B cell (primary cell): Measurements from ENCODE around the gene ZSCAN2. TPM values are rescaled to one million over a fixed set of nuclear protein-coding genes. Genes with fewer than 3 reads are reported as not detected.
A peak's percentile ranks its signal among the peaks of the same experiment; 100 is the strongest.

Source experiments
- ATAC-seq: fragments of 200-7000 bp; cut with Tn5 transposase; one replicate; pipeline ENCODE4 v1.10.0; 2021; ENCODE audit warnings: low read depth, mild to moderate bottlenecking, moderate number of reproducible peaks, moderate library complexity
- CTCF ChIA-PET: fragments of 350-600 bp; sonication (Branson Sonifier 250); formaldehyde crosslinking; loops from one replicate; lab custom pipeline; 2021; ENCODE audit warnings: antibody characterized with exemption, inconsistent platforms; lab: Charles Lee
- POLR2A ChIA-PET: fragments of 350-600 bp; sonication (Branson Sonifier 250); formaldehyde crosslinking; loops from one replicate; lab custom pipeline; 2021; ENCODE audit warnings: antibody characterized with exemption; lab: Charles Lee
- DNase-seq: peaks from one replicate; pipeline ENCODE4 v3.0.0; 2013
- H2AFZ ChIP-seq: 2 replicates; pipeline ENCODE4 v1.6.1; 2012; ENCODE audit warnings: mild to moderate bottlenecking, low read depth, low read length; ENCODE audit not compliant: insufficient read depth, poor library complexity, severe bottlenecking
- H3K27ac ChIP-seq, 2 donors: 1 replicate in 1 of 2; 2 replicates in 1 of 2; pipeline ENCODE4 v1.5.1; 2012 to 2013; ENCODE audit warnings: low read length in 2 of 2, mild to moderate bottlenecking in 2 of 2, moderate library complexity in 1 of 2
- H3K27me3 ChIP-seq, 4 experiments: fragments of 200-600 bp in 1 of 4; sonication (generic) in 1 of 4; replicated peaks in 1 of 4; 1 replicate in 2 of 4; 2 replicates in 2 of 4; pipeline versions ENCODE4 v1.6.1 to v1.7.0; 2013 to 2016; ENCODE audit warnings: low read length in 3 of 4, mild to moderate bottlenecking in 2 of 4, mixed read lengths in 1 of 4, moderate library complexity in 1 of 4; ENCODE audit not compliant: insufficient read depth in 4 of 4, control insufficient read depth in 3 of 4; ENCODE audit errors: control extremely low read depth in 1 of 4
- H3K36me3 ChIP-seq, 2 experiments: replicated peaks in 1 of 2; 1 replicate in 1 of 2; 2 replicates in 1 of 2; pipeline versions ENCODE4 v1.6.1 to v1.7.1; 2013; ENCODE audit warnings: low read length in 1 of 2; ENCODE audit not compliant: insufficient read depth in 2 of 2, control insufficient read depth in 1 of 2; ENCODE audit errors: control extremely low read depth in 1 of 2, extremely low read depth in 1 of 2
- H3K4me1 ChIP-seq, 2 donors: fragments of 200-600 bp in 1 of 2; sonication (generic) in 1 of 2; 1 replicate in 1 of 2; 2 replicates in 1 of 2; pipeline versions ENCODE4 v1.5.1 to v1.6.1; 2013 to 2017; ENCODE audit warnings: low read length in 2 of 2; ENCODE audit not compliant: control insufficient read depth in 2 of 2, insufficient read depth in 2 of 2
- H3K4me2 ChIP-seq: replicated peaks from 2 replicates; pipeline ENCODE3; 2012; ENCODE audit warnings: mild to moderate bottlenecking, low read depth, low read length; ENCODE audit not compliant: poor library complexity, severe bottlenecking
- H3K4me3 ChIP-seq, 5 experiments: fragments of 200-600 bp in 1 of 5; sonication (generic) in 1 of 5; 1 replicate in 3 of 5; 2 replicates in 2 of 5; pipeline versions ENCODE4 v1.5.1 to v1.7.0; 2011 to 2016; ENCODE audit warnings: low read length in 4 of 5, mild to moderate bottlenecking in 4 of 5, low read depth in 2 of 5, control low read depth in 1 of 5, moderate library complexity in 1 of 5; ENCODE audit not compliant: insufficient read depth in 1 of 5; ENCODE audit errors: control extremely low read depth in 1 of 5, extremely low read depth in 1 of 5
- H3K79me2 ChIP-seq: fragments of 200-600 bp; sonication (generic); one replicate; pipeline ENCODE4 v1.6.0; 2016; ENCODE audit warnings: low read length; ENCODE audit not compliant: control insufficient read depth, insufficient read depth
- H3K9ac ChIP-seq: fragments of 200-600 bp; sonication (generic); 2 replicates; pipeline ENCODE4 v1.6.1; 2017; ENCODE audit warnings: mild to moderate bottlenecking, low read length, moderate library complexity
- H3K9me3 ChIP-seq, 3 donors: one replicate each; pipeline versions ENCODE4 v1.6.1 to v1.7.1; 2013; ENCODE audit warnings: low read length in 2 of 3; ENCODE audit not compliant: control insufficient read depth in 2 of 3, insufficient read depth in 1 of 3; ENCODE audit errors: control extremely low read depth in 1 of 3
- H4K20me1 ChIP-seq: 2 replicates; pipeline ENCODE4 v1.6.0; 2012; ENCODE audit warnings: mild to moderate bottlenecking, low read length; ENCODE audit not compliant: insufficient read depth, control insufficient read depth, poor library complexity, severe bottlenecking
- H3K27ac Mint-ChIP-seq: one replicate; pipeline ENCODE4 v1.8.0; 2021; ENCODE audit warnings: mixed read lengths
- H3K27me3 Mint-ChIP-seq: one replicate; pipeline ENCODE4 v1.8.0; 2021; ENCODE audit warnings: mixed read lengths
- H3K4me1 Mint-ChIP-seq: one replicate; pipeline ENCODE4 v1.8.0; 2021; ENCODE audit warnings: mixed read lengths
- H3K4me3 Mint-ChIP-seq: one replicate; pipeline ENCODE4 v1.8.0; 2021; ENCODE audit warnings: mixed read lengths
- H3K9me3 Mint-ChIP-seq: one replicate; pipeline ENCODE4 v1.8.0; 2022; ENCODE audit warnings: mixed read lengths; ENCODE audit not compliant: insufficient read depth
- CTCF ChIP-seq: fragments of 200-600 bp; IDR thresholded peaks from one replicate; pipeline ENCODE4 v1.8.0; 2022; ENCODE audit warnings: antibody characterized with exemption, mild to moderate bottlenecking
- EZH2 ChIP-seq: IDR thresholded peaks from 2 replicates; pipeline ENCODE4 v1.6.1; 2012; ENCODE audit warnings: borderline replicate concordance, low read depth, mild to moderate bottlenecking, moderate library complexity, low read length; ENCODE audit not compliant: insufficient read depth, poor library complexity, severe bottlenecking
- WGBS: methylation state at CpG from one replicate; pipeline ENCODE4 v1.1.5; 2013; ENCODE audit warnings: missing lambda C conversion rate; ENCODE audit not compliant: insufficient coverage; 5-methylcytosine and 5-hydroxymethylcytosine counted together
- intact Hi-C: fragments of 100-400 bp; cut with micrococcal nuclease; formaldehyde crosslinking; loops from one replicate; pipeline ENCODE4 v1.10.0; 2022
- polyA plus RNA-seq: library from polyadenylated mRNA; depleted of rRNA; stranded (reverse); fragments of >200 nt; gene quantifications from 2 replicates; pipeline ENCODE4 v1.2.3, GENCODE V29; 2012
- total RNA-seq, 2 donors: library from RNA; stranded (reverse); fragments of 120-200 nt in 1 of 2; gene quantifications; 1 replicate in 1 of 2; 2 replicates in 1 of 2; pipeline versions ENCODE4 v1.2.3 to v1.2.4, GENCODE V29; 2013 to 2022

The ZSCAN2 gene
- total and polyA plus RNA-seq, 2 donors (not counting 1 experiment from before 2014, with no cell fraction given): 9.9 to 18.6 TPM

- Mint-ChIP-seq H3K4me3 (peak overlapping the region; percentile 83), H3K27me3 (no peaks in the 10 kb centered on the region), H3K27ac (peak overlapping the region; percentile 83), H3K4me1 (peaks cover 32% of the 10 kb centered on the region), H3K9me3 (no peaks in the 10 kb centered on the region)
- Histone ChIP-seq H3K79me2 (peaks cover 13% of the 10 kb centered on the region), H4K20me1 (no peaks in the 10 kb centered on the region), H3K4me2 (peak overlapping the region; percentile 95), H2AFZ (peak overlapping the region; percentile 95), H3K4me3 (peak overlapping the region; percentile 12 to 86 (median 63)), H3K36me3 (no peaks in the 10 kb centered on the region), H3K9ac (peak overlapping the region; percentile 76), H3K9me3 (no peaks in the 10 kb centered on the region), H3K4me1 (peaks cover 24 to 35% of the 10 kb centered on the region in 2 donors), H3K27ac (peak overlapping the region in 1 of 2 donors; percentile 30), H3K27me3 (no peaks in the 10 kb centered on the region)
- DNase-seq (no peak), ATAC-seq (no peak)
- intact Hi-C loops: loop anchor here (1.0 kb wide), 6 partner anchors 26 to 323 kb away; partner anchors contain the start of genes SEC11A and ZNF592
- 15% methylated on average over 14 of the region's 17 CpGs for WGBS
- TF ChIP-seq EZH2 (no peak), CTCF (no peak)
- POLR2A ChIA-PET: interaction anchor here (1.6 kb wide), 1 partner anchor 90 kb away, joined by 18 read pairs; no protein-coding TSS in a partner anchor
- CTCF ChIA-PET: interaction anchor here (0.9 to 4.1 kb wide), 7 partner anchors 58 to 353 kb away, joined by 3 to 20 read pairs (median 9); partner anchors contain the start of gene SEC11A
Observed at GRCh38 chr15:84657748-84658079, 56.9 kb downstream of the ZSCAN2 start.

- Histone ChIP-seq H3K27me3 (no peaks in the 10 kb centered on the region), H3K4me3 (peak within 1 kb of the TSS; percentile 38 to 86 (median 63)), H3K36me3 (no peaks in the 10 kb centered on the region), H4K20me1 (no peaks in the 10 kb centered on the region), H3K27ac (peak within 1 kb of the TSS; percentile 63 to 69), H3K4me1 (peaks cover 22 to 30% of the 10 kb centered on the region in 2 donors), H3K79me2 (peaks cover 8% of the 10 kb centered on the region), H3K4me2 (peak within 1 kb of the TSS; percentile 95), H2AFZ (peak within 1 kb of the TSS; percentile 95), H3K9ac (peak within 1 kb of the TSS; percentile 76), H3K9me3 (no peaks in the 10 kb centered on the region)
- peak; percentile 78 for TF ChIP-seq CTCF
- TF ChIP-seq EZH2: no peak
- H3K27ac Mint-ChIP-seq: peak within 1 kb of the TSS; percentile 87
- H3K4me1 Mint-ChIP-seq: peaks cover 32% of the 10 kb centered on the region
- H3K9me3 Mint-ChIP-seq: no peaks in the 10 kb centered on the region
- ATAC-seq: peak; percentile 76
- no peaks in the 10 kb centered on the region for H3K27me3 Mint-ChIP-seq
- CTCF ChIA-PET: interaction anchor here (0.6 to 3.7 kb wide), 16 partner anchors 13 to 353 kb away, joined by 3 to 17 read pairs (median 4); partner anchors contain the start of gene SEC11A
- 1% methylated on average over 59 of the region's 61 CpGs for WGBS
- intact Hi-C loops: loop anchor here (1.0 kb wide), 6 partner anchors 27 to 322 kb away; partner anchors contain the start of genes SEC11A and ZNF592
- peak; percentile 93 for DNase-seq
- peak within 1 kb of the TSS; percentile 83 for H3K4me3 Mint-ChIP-seq
- POLR2A ChIA-PET: interaction anchor here (0.6 to 1.6 kb wide), 9 partner anchors 58 to 632 kb away, joined by 3 to 18 read pairs (median 5); partner anchors contain the start of gene SEC11A
Observed at GRCh38 chr15:84658080-84658787, 57.4 kb downstream of the ZSCAN2 start, which contains the start of gene NMB. Gene NMB (minus strand): TSS chr15:84658199. CDS start chr15:84658152, 47 bp downstream.
